K562 (cell line): ENCODE results near the gene PPP2R2D. TPM values are rescaled to one million over a fixed set of nuclear protein-coding genes. Genes with fewer than 3 reads are reported as not detected.

Experiments
- ATAC-seq: fragments of 200-7000 bp; cut with Tn5 transposase; 3 replicates; pipeline ENCODE4 v1.9.1; 2020; ENCODE audit warnings: moderate library complexity
- BruUV-seq: library from RNA; stranded (reverse); fragments of 400-500 nt; replicated peaks from 2 replicates; lab custom pipeline; 2021; lab: Mats Ljungman, UMichigan
- CTCF ChIA-PET: fragments of 300-600 bp; formaldehyde crosslinking; extraction: SDS; loops from one replicate; lab custom pipeline; 2021; ENCODE audit warnings: low intra/inter-chr PET ratio; lab: Yijun Ruan, JAX
- POLR2A ChIA-PET: fragments of 300-600, 350-650 bp; sonication (Branson Sonifier 250); formaldehyde crosslinking; extraction: SDS; loops from one replicate; lab custom pipeline; 2021; ENCODE audit warnings: antibody characterized with exemption, inconsistent platforms; lab: Yijun Ruan, JAX
- DNase-seq, 4 experiments: peaks; one replicate each; pipeline versions ENCODE4 v3.0.0 to v3.0.0-alpha.2; 2011 to 2018; ENCODE audit warnings: low spot score in 3 of 4, mixed read lengths in 3 of 4; ENCODE audit errors: extremely low read depth in 1 of 4
- FAIRE-seq: peaks from 2 replicates; lab custom pipeline; 2011; peaks lifted over from hg19 to GRCh38; lab: Jason Lieb, UNC
- H2AFZ ChIP-seq: 2 replicates; pipeline ENCODE4 v1.6.0; 2011; ENCODE audit warnings: low read depth, low read length, control low read depth, inconsistent platforms
- H3K27ac ChIP-seq: fragments of 200-600 bp; 3 replicates; pipeline ENCODE4 v1.8.0; 2011; ENCODE audit warnings: low read depth, mild to moderate bottlenecking, control low read depth, inconsistent platforms, low read length, moderate library complexity, mixed read lengths; ENCODE audit errors: extremely low read depth
- H3K27me3 ChIP-seq, 2 experiments: fragments of 300-600 bp in 1 of 2; 2 replicates in 1 of 2; 3 replicates in 1 of 2; pipeline versions ENCODE4 v1.6.0 to v1.8.0; 2011; ENCODE audit warnings: inconsistent platforms in 2 of 2, low read length in 2 of 2, mild to moderate bottlenecking in 1 of 2, mixed read lengths in 1 of 2, moderate library complexity in 1 of 2; ENCODE audit not compliant: control insufficient read depth in 2 of 2, insufficient read depth in 2 of 2
- H3K36me3 ChIP-seq: fragments of 300-600 bp; 3 replicates; pipeline ENCODE4 v1.8.0; 2011; ENCODE audit warnings: mild to moderate bottlenecking, low read length, inconsistent platforms; ENCODE audit not compliant: control insufficient read depth, insufficient read depth
- H3K4me1 ChIP-seq, 2 experiments: fragments of 200-600 bp in 1 of 2; replicated peaks in 1 of 2; 2 replicates in 1 of 2; 3 replicates in 1 of 2; pipeline versions ENCODE4 v1.5.1 to v1.8.0; 2011; ENCODE audit warnings: inconsistent platforms in 2 of 2, low read length in 2 of 2, mild to moderate bottlenecking in 1 of 2, mixed read lengths in 1 of 2, moderate library complexity in 1 of 2; ENCODE audit not compliant: control insufficient read depth in 2 of 2, insufficient read depth in 2 of 2
- H3K4me2 ChIP-seq: 2 replicates; pipeline ENCODE4 v1.6.1; 2011; ENCODE audit warnings: low read length, control low read depth, inconsistent platforms, mixed read lengths; ENCODE audit not compliant: insufficient read depth
- H3K4me3 ChIP-seq: fragments of 200-600 bp; sonication (generic), shearing (Covaris generic); 2 replicates; pipeline ENCODE4 v1.5.1; 2016; ENCODE audit warnings: control low read depth, inconsistent platforms
- H3K79me2 ChIP-seq: fragments of 200-600 bp; 3 replicates; pipeline ENCODE4 v1.8.0; 2011; ENCODE audit warnings: low read length, inconsistent platforms; ENCODE audit not compliant: control insufficient read depth, insufficient read depth
- H3K9ac ChIP-seq, 2 experiments: 2 replicates each; pipeline versions ENCODE4 v1.6.0 to v1.6.1; 2011; ENCODE audit warnings: low read depth in 2 of 2, low read length in 2 of 2, control low read depth in 1 of 2, inconsistent platforms in 1 of 2, mild to moderate bottlenecking in 1 of 2, mixed read lengths in 1 of 2; ENCODE audit not compliant: insufficient read depth in 1 of 2
- H3K9me1 ChIP-seq: one replicate; pipeline ENCODE4 v1.6.0; 2011; ENCODE audit warnings: inconsistent platforms, mild to moderate bottlenecking, low read length, moderate library complexity; ENCODE audit not compliant: control insufficient read depth, insufficient read depth
- H3K9me3 ChIP-seq: replicated peaks from 2 replicates; pipeline ENCODE4 v1.5.1; 2011; ENCODE audit warnings: low read depth, low read length, inconsistent platforms; ENCODE audit not compliant: control insufficient read depth, insufficient read depth
- H4K20me1 ChIP-seq: replicated peaks from 2 replicates; pipeline ENCODE4 v1.6.1; 2011; ENCODE audit warnings: low read length, inconsistent platforms, mixed read lengths; ENCODE audit not compliant: control insufficient read depth, insufficient read depth
- CHD1 ChIP-seq: fragments of 200-600 bp; sonication (generic); IDR thresholded peaks from one replicate; pipeline ENCODE4 v1.6.1; 2012; ENCODE audit warnings: mild to moderate bottlenecking, moderate library complexity, low read length, inconsistent platforms
- CXXC5 ChIP-seq: fragments of 250-450 bp; sonication (Bioruptor Pico); IDR thresholded peaks from 2 replicates; pipeline ENCODE4 v1.8.0; 2022; ENCODE audit warnings: inconsistent platforms, mild to moderate bottlenecking, moderate library complexity
- FIP1L1 ChIP-seq: fragments of 200-400 bp; formaldehyde crosslinking; IDR thresholded peaks from 2 replicates; pipeline ENCODE4 v1.6.1; 2018; ENCODE audit warnings: mild to moderate bottlenecking, low read depth, low read length; ENCODE audit not compliant: poor library complexity, severe bottlenecking
- GATAD2B ChIP-seq: fragments of 450-650 bp; IDR thresholded peaks from 2 replicates; pipeline ENCODE4 v1.6.1; 2017; ENCODE audit warnings: mild to moderate bottlenecking, borderline replicate concordance
- KDM5B ChIP-seq: fragments of 200-600 bp; sonication (generic); IDR thresholded peaks from 2 replicates; pipeline ENCODE4 v1.6.1; 2012; ENCODE audit warnings: low read depth, mild to moderate bottlenecking, moderate library complexity, low read length, control low read depth, inconsistent platforms; ENCODE audit not compliant: insufficient replicate concordance
- L3MBTL2 ChIP-seq: fragments of 450-650 bp; IDR thresholded peaks from 2 replicates; pipeline ENCODE4 v1.6.1; 2016; ENCODE audit warnings: mild to moderate bottlenecking, moderate library complexity
- MITF ChIP-seq: IDR thresholded peaks from 2 replicates; pipeline ENCODE4 v1.6.1; 2014; ENCODE audit warnings: antibody characterized with exemption
- PHF8 ChIP-seq: fragments of 200-600 bp; sonication (generic); IDR thresholded peaks from 2 replicates; pipeline ENCODE4 v1.6.1; 2012; ENCODE audit warnings: mixed run types, mild to moderate bottlenecking, inconsistent platforms, low read length, moderate library complexity, borderline replicate concordance
- POLR2G ChIP-seq: fragments of 200-400 bp; formaldehyde crosslinking; IDR thresholded peaks from 2 replicates; pipeline ENCODE4 v1.6.1; 2017; ENCODE audit warnings: low read depth, mild to moderate bottlenecking, antibody characterized with exemption, low read length, moderate library complexity
- RBFOX2 ChIP-seq: fragments of 200-400 bp; formaldehyde crosslinking; IDR thresholded peaks from 2 replicates; pipeline ENCODE4 v1.6.1; 2017; ENCODE audit warnings: low read depth, mild to moderate bottlenecking, low read length, moderate library complexity
- SMAD2 ChIP-seq: fragments of 150-350 bp; IDR thresholded peaks from 2 replicates; pipeline ENCODE4 v1.6.1; 2014; ENCODE audit warnings: low read depth, mild to moderate bottlenecking, low read length
- ZFP1 ChIP-seq: fragments of 450-650 bp; formaldehyde crosslinking; IDR thresholded peaks from 2 replicates; pipeline ENCODE4 v1.4.0; 2020; ENCODE audit warnings: mild to moderate bottlenecking, mixed read lengths
- ZFX ChIP-seq: sonication (generic); formaldehyde crosslinking; IDR thresholded peaks from 2 replicates; pipeline ENCODE4 v1.8.0; 2022; ENCODE audit warnings: mild to moderate bottlenecking, missing genetic modification reagents, moderate library complexity
- WGBS: fragments of 100-300 bp; shearing (Covaris generic); methylation state at CpG from one replicate; pipeline ENCODE4 v1.1.6; 2016; ENCODE audit warnings: low coverage, mixed read lengths; ENCODE audit not compliant: insufficient coverage; ENCODE audit errors: missing lambda C conversion rate; 5-methylcytosine and 5-hydroxymethylcytosine counted together
- in situ Hi-C: fragments of 300-500 bp; cut with MboI; formaldehyde crosslinking; loops from 4 replicates; pipeline ENCODE4 v1.15.0; 2018; ENCODE audit warnings: inconsistent platforms, mixed read lengths
- intact Hi-C: fragments of 100-400 bp; cut with micrococcal nuclease; formaldehyde crosslinking; loops from 2 replicates; pipeline ENCODE4 v1.14.2; 2022
- polyA plus RNA-seq, 8 experiments: library from polyadenylated mRNA; depleted of rRNA in 4 of 8; stranded (reverse) in 5 of 8; unstranded in 3 of 8; fragments of >200 nt; fragmentation: Nextera tagmentation in 2 of 8; fragmentation: Illumina TruSeq in 1 of 8; extraction: Ambion mirVana in 2 of 8; extraction: Trizol in 1 of 8; gene quantifications; 2 replicates each; pipeline versions ENCODE4 v1.2.1 to v1.2.3, GENCODE V29; 2011 to 2014; ENCODE audit warnings: inconsistent platforms in 1 of 8, missing spikeins in 1 of 8
- total RNA-seq, 7 experiments: library from RNA; depleted of rRNA in 6 of 7; stranded (reverse); fragments of >200 nt in 6 of 7; fragmentation: Illumina TruSeq in 2 of 7; extraction: Trizol in 2 of 7; gene quantifications; 2 replicates each; pipeline versions ENCODE4 v1.2.1 to v1.2.3, GENCODE V29; 2011 to 2021; ENCODE audit warnings: low replicate concordance in 1 of 7
- TF ChIP-seq, protein P1 (sequence below): sonication (generic); formaldehyde crosslinking; IDR thresholded peaks from 2 replicates; pipeline ENCODE4 v1.8.1; 2023; ENCODE audit warnings: mild to moderate bottlenecking, missing genetic modification reagents

The PPP2R2D gene
- total and polyA plus RNA-seq, 9 of the 15 experiments (the other 6 are each of a cell fraction or from before 2014, with no cell fraction given): 1.9 to 37.0 (median 26.8) TPM

DNA sequence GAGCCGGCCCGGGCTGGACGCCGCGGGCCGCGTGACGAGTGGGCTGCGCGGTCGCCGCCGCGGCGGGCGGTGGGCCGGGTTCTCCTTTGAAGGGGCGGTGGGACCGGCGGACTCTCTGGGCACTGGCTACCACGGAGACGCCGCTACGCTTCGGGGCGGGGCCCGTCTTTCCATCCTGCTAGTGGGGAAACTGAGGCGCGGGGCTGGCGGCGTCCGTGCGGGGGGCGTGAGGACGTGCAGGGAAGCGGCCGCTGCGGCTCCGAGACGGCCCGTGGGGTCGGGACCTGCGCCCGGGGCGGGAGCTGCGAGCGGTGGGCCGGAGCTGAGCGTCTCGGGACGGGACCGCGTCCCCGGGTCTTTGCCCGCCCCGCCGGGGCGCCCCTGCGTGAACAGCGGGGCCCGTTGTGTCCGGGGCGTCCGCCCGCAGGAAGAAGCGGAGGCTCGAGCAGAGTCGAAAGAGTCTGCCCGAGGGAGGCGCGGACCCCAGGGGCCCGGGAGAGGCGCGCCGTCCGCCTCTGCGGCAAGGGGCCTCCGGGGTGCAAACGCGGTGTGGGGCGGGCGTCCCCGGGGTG, 81.5 kb downstream of the PPP2R2D start:
- POLR2A ChIA-PET: interaction anchor here (1.1 kb wide), 1 partner anchor 41 kb away, joined by 3 read pairs; no protein-coding TSS in a partner anchor
- Histone ChIP-seq H3K27me3 (no peaks in the 10 kb centered on the region), H3K4me1 (peaks cover 29 to 35% of the 10 kb centered on the region in 2 experiments; a peak in 4 of 5 replicates), H3K79me2 (peaks cover 55% of the 10 kb centered on the region), H4K20me1 (peaks cover 23% of the 10 kb centered on the region), H3K9me3 (no peaks in the 10 kb centered on the region), H3K4me2 (peak overlapping the region; percentile 84), H3K9ac (peak overlapping the region; percentile 71 to 94), H3K27ac (peak overlapping the region; percentile 79), H2AFZ (peak overlapping the region; percentile 76; the same call in 1 of the 2 replicates), H3K4me3 (peak overlapping the region; percentile 68), H3K9me1 (no peaks in the 10 kb centered on the region), H3K36me3 (peaks cover 22% of the 10 kb centered on the region)
- FAIRE-seq: no peak
- BruUV-seq: no TSS peak
- intact Hi-C loops (loop anchor here (5.0 to 10.0 kb wide), 2 partner anchors 40 to 77 kb away; partner anchors contain the start of gene PPP2R2D), in situ Hi-C loops (no loop called here)
- ATAC-seq: peak; percentile 2; the same call in 1 of the 3 replicates
- CTCF ChIA-PET: interaction anchor here (0.6 to 1.5 kb wide), 2 partner anchors 41 to 153 kb away, joined by 4 to 9 read pairs; no protein-coding TSS in a partner anchor
- WGBS: 8% methylated on average over 13 of the region's 83 CpGs
- DNase-seq: peak in 2 of 4 experiments; percentile 26 to 32
- TF ChIP-seq FIP1L1 (peak; percentile 61), MITF (no peak), SMAD2 (no peak), CXXC5 (CRISPR knock-in tag) (peak; percentile 18; the same call in 1 of the 2 replicates), POLR2G (peak; percentile 88), GATAD2B (0 out of 2 replicates have a peak, but pooled peaks have one; percentile 13), RBFOX2 (peak; percentile 73), KDM5B (peak; percentile 69), L3MBTL2 (peak; percentile 68), ZFX (CRISPR knock-in tag) (peak; percentile 78), ZFP1 (CRISPR knock-in tag) (no peak), CHD1 (peak; percentile 27), PHF8 (peak; percentile 85; the same call in 1 of the 2 replicates)
- TF ChIP-seq, protein P1, sequence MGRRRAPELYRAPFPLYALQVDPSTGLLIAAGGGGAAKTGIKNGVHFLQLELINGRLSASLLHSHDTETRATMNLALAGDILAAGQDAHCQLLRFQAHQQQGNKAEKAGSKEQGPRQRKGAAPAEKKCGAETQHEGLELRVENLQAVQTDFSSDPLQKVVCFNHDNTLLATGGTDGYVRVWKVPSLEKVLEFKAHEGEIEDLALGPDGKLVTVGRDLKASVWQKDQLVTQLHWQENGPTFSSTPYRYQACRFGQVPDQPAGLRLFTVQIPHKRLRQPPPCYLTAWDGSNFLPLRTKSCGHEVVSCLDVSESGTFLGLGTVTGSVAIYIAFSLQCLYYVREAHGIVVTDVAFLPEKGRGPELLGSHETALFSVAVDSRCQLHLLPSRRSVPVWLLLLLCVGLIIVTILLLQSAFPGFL (CRISPR knock-in tag): no peak
